Measurements from ENCODE around the gene CD83.

The CD83 gene

DNA sequence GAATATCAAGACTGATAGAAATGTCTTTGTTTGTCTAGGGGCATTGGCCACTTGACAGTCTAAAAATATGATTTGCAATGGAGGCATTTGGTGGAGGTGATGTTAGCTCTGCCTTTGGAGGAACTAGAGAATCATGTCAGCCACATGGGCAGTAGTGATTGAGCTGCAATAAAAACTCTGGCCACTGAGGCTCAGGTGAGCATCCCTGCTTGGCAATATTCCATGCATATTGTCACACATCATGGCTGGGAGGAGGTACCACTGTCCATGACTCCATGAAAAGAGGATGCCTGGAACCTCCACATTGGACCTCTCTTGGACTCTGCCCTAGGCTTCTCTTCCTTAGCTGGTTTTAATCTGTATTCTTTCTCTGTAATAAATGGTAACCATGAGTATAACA is 10.6 kb upstream of the CD83 start:
- Histone ChIP-seq H3K27me3 (ENCODE audit: control insufficient read depth in 1 of 2, insufficient read depth in 2 of 2, low read length in 2 of 2) (no peaks in the 10 kb centered on the region), H3K27ac (ENCODE audit: low read depth, low read length) (no peak overlapping the region), H3K4me3 (ENCODE audit: low read depth in 1 of 2, low read length in 2 of 2) (no peak overlapping the region), H3K9me3 (ENCODE audit: control insufficient read depth in 1 of 2, low read length in 2 of 2) (peaks cover 7% of the 10 kb centered on the region in 2 donors), H3K36me3 (ENCODE audit: control insufficient read depth in 1 of 2, insufficient read depth in 2 of 2, low read length in 2 of 2) (no peaks in the 10 kb centered on the region), H3K9ac (ENCODE audit: low read depth in 1 of 2, low read length in 2 of 2) (no peak overlapping the region), H3K4me1 (ENCODE audit: control insufficient read depth in 1 of 2, insufficient read depth in 2 of 2, low read length in 2 of 2) (peaks cover 3% of the 10 kb centered on the region in 2 donors)

GRCh38 chr6:14107711-14108494 is 9.7 kb upstream of the CD83 start:
- Histone ChIP-seq H3K36me3 (ENCODE audit: control insufficient read depth in 1 of 2, insufficient read depth in 2 of 2, low read length in 2 of 2) (no peaks in the 10 kb centered on the region), H3K9me3 (ENCODE audit: control insufficient read depth in 1 of 2, low read length in 2 of 2) (peaks cover 7% of the 10 kb centered on the region in 2 donors), H3K9ac (ENCODE audit: low read depth in 1 of 2, low read length in 2 of 2) (no peak overlapping the region), H3K4me3 (ENCODE audit: low read depth in 1 of 2, low read length in 2 of 2) (no peak overlapping the region), H3K27me3 (ENCODE audit: control insufficient read depth in 1 of 2, insufficient read depth in 2 of 2, low read length in 2 of 2) (no peaks in the 10 kb centered on the region), H3K4me1 (ENCODE audit: control insufficient read depth in 1 of 2, insufficient read depth in 2 of 2, low read length in 2 of 2) (peaks cover 3% of the 10 kb centered on the region in 2 donors), H3K27ac (ENCODE audit: low read depth, low read length) (no peak overlapping the region)

- no peak overlapping the region for H3K27ac ChIP-seq (ENCODE audit: low read depth, low read length)
- H3K9ac ChIP-seq (ENCODE audit: low read depth in 1 of 2, low read length in 2 of 2), result no peak overlapping the region
- H3K36me3 ChIP-seq (ENCODE audit: control insufficient read depth in 1 of 2, insufficient read depth in 2 of 2, low read length in 2 of 2), result no peaks in the 10 kb centered on the region
- no peaks in the 10 kb centered on the region for H3K27me3 ChIP-seq (ENCODE audit: control insufficient read depth in 1 of 2, insufficient read depth in 2 of 2, low read length in 2 of 2)
- peak overlapping the region in 1 of 2 donors; percentile 14 for H3K4me3 ChIP-seq (ENCODE audit: low read depth in 1 of 2, low read length in 2 of 2)
- H3K4me1 ChIP-seq (ENCODE audit: control insufficient read depth in 1 of 2, insufficient read depth in 2 of 2, low read length in 2 of 2), result peaks cover 3% of the 10 kb centered on the region in 2 donors
- peaks cover 7% of the 10 kb centered on the region in 2 donors for H3K9me3 ChIP-seq (ENCODE audit: control insufficient read depth in 1 of 2, low read length in 2 of 2)
Measured at GRCh38 chr6:14108571-14109410, 8.8 kb upstream of the CD83 start.

GRCh38 chr6:14109411-14109826 is 8.2 kb upstream of the CD83 start:
- no peak overlapping the region for H3K27ac ChIP-seq (ENCODE audit: low read depth, low read length)
- H3K4me3 ChIP-seq (ENCODE audit: low read depth in 1 of 2, low read length in 2 of 2), result no peak overlapping the region

DNA sequence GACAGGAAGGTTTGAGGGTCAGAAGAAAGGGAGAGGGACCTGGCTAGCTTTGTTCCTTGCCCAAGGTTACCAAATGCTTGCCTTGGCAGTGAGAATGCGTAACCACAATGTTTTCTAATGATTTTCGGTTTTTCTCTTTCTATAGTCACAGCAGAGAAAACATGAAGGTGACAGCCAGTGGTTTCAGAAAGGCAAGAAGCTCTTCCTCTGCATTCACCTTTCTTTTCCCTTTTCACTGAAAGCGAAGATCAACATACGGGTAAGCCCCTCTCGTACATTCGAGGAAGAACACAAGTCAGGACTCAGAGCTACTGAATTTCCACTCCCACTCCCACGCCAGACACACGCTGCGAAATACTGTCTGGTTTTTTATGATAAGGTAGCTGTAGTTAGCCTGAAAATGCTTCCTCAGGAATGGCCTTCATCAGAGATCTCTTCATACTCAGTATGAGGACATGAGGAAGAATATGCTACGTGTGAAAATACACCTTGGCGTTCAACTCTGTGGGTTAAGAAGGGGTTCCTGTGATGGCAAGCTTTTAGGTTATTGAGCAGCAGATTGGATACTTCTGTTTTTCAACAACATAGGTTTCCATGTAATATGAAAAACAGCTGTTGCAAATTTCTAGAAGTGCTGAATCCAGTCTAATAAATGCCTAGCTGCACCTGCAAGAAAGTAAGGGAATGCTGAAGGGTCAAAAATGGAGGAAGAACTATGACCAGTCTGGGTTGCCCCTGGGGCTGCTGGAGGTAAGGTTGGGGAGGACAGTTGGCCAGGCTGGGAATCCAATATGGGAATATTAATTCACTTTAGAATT is 7.4 kb upstream of the CD83 start:
- Histone ChIP-seq H3K9ac (ENCODE audit: low read depth in 1 of 2, low read length in 2 of 2) (no peak overlapping the region), H3K27ac (ENCODE audit: low read depth, low read length) (no peak overlapping the region), H3K9me3 (ENCODE audit: control insufficient read depth in 1 of 2, low read length in 2 of 2) (peaks cover 7% of the 10 kb centered on the region in 2 donors), H3K4me1 (ENCODE audit: control insufficient read depth in 1 of 2, insufficient read depth in 2 of 2, low read length in 2 of 2) (peaks cover 3% of the 10 kb centered on the region in 2 donors), H3K4me3 (ENCODE audit: low read depth in 1 of 2, low read length in 2 of 2) (no peak overlapping the region), H3K27me3 (ENCODE audit: control insufficient read depth in 1 of 2, insufficient read depth in 2 of 2, low read length in 2 of 2) (no peaks in the 10 kb centered on the region), H3K36me3 (ENCODE audit: control insufficient read depth in 1 of 2, insufficient read depth in 2 of 2, low read length in 2 of 2) (no peaks in the 10 kb centered on the region)

More at GRCh38 chr6:14109411-14109826, 8.2 kb upstream of the CD83 start:
- peaks cover 7% of the 10 kb centered on the region in 2 donors for H3K9me3 ChIP-seq (ENCODE audit: control insufficient read depth in 1 of 2, low read length in 2 of 2)
- no peaks in the 10 kb centered on the region for H3K36me3 ChIP-seq (ENCODE audit: control insufficient read depth in 1 of 2, insufficient read depth in 2 of 2, low read length in 2 of 2)
- peaks cover 3% of the 10 kb centered on the region in 2 donors for H3K4me1 ChIP-seq (ENCODE audit: control insufficient read depth in 1 of 2, insufficient read depth in 2 of 2, low read length in 2 of 2)
- no peak overlapping the region for H3K9ac ChIP-seq (ENCODE audit: low read depth in 1 of 2, low read length in 2 of 2)
- H3K27me3 ChIP-seq (ENCODE audit: control insufficient read depth in 1 of 2, insufficient read depth in 2 of 2, low read length in 2 of 2), result no peaks in the 10 kb centered on the region

DNA sequence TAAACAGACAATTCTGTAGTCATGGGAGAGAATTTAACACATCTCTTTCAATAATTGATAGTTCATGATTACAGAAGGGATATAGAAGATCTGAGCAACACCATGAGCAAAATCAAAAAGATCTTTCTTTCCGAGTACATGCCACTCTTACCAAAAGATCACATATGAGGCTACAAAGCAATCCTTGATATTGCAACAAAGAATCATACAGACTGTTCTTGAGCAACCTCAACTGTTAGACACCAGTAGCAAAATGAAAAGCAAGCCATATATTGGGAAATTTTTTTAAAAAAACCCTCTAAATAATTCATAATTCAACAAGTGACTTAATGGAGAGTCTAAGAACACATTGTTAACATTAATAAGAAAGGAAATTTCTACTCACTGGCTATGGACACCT is 3.6 kb upstream of the CD83 start:
- Histone ChIP-seq H3K27me3 (ENCODE audit: control insufficient read depth in 1 of 2, insufficient read depth in 2 of 2, low read length in 2 of 2) (no peaks in the 10 kb centered on the region), H3K27ac (ENCODE audit: low read depth, low read length) (no peak overlapping the region), H3K36me3 (ENCODE audit: control insufficient read depth in 1 of 2, insufficient read depth in 2 of 2, low read length in 2 of 2) (no peaks in the 10 kb centered on the region), H3K9me3 (ENCODE audit: control insufficient read depth in 1 of 2, low read length in 2 of 2) (no peaks in the 10 kb centered on the region), H3K4me1 (ENCODE audit: control insufficient read depth in 1 of 2, insufficient read depth in 2 of 2, low read length in 2 of 2) (peaks cover 11 to 12% of the 10 kb centered on the region in 2 donors), H3K4me3 (ENCODE audit: low read depth in 1 of 2, low read length in 2 of 2) (no peak overlapping the region), H3K9ac (ENCODE audit: low read depth in 1 of 2, low read length in 2 of 2) (no peak overlapping the region)

DNA sequence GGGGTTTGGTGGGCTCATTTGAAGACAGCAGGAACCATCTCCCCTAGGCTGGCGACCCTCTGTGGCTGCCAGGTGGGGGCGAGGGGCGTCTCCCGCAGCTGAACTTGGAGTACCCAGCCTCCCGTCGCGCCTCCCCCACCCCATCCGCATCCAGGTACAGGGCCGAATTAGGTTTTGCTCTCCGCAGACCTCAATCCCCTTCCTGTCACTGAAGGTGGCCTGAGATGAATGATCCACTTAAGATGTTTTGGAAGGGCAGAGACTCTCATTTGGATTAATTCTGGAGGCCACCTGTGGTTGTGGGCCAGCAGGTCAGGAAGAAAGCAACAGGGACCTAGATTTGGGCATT is 493 bp downstream of the CD83 start:
- peak overlapping the region; percentile 80 to 82 for H3K4me3 ChIP-seq (ENCODE audit: low read depth in 1 of 2, low read length in 2 of 2)
- no peaks in the 10 kb centered on the region for H3K36me3 ChIP-seq (ENCODE audit: control insufficient read depth in 1 of 2, insufficient read depth in 2 of 2, low read length in 2 of 2)
- no peaks in the 10 kb centered on the region for H3K9me3 ChIP-seq (ENCODE audit: control insufficient read depth in 1 of 2, low read length in 2 of 2)
- H3K27me3 ChIP-seq (ENCODE audit: control insufficient read depth in 1 of 2, insufficient read depth in 2 of 2, low read length in 2 of 2), result no peaks in the 10 kb centered on the region
- H3K9ac ChIP-seq (ENCODE audit: low read depth in 1 of 2, low read length in 2 of 2), result peak overlapping the region; percentile 61 to 67
- H3K4me1 ChIP-seq (ENCODE audit: control insufficient read depth in 1 of 2, insufficient read depth in 2 of 2, low read length in 2 of 2), result peaks cover 7 to 8% of the 10 kb centered on the region in 2 donors
- no peak overlapping the region for H3K27ac ChIP-seq (ENCODE audit: low read depth, low read length)

- peak overlapping the region; percentile 80 to 82 for H3K4me3 ChIP-seq (ENCODE audit: low read depth in 1 of 2, low read length in 2 of 2)
- no peaks in the 10 kb centered on the region for H3K36me3 ChIP-seq (ENCODE audit: control insufficient read depth in 1 of 2, insufficient read depth in 2 of 2, low read length in 2 of 2)
- H3K4me1 ChIP-seq (ENCODE audit: control insufficient read depth in 1 of 2, insufficient read depth in 2 of 2, low read length in 2 of 2), result peaks cover 7 to 8% of the 10 kb centered on the region in 2 donors
- no peaks in the 10 kb centered on the region for H3K9me3 ChIP-seq (ENCODE audit: control insufficient read depth in 1 of 2, low read length in 2 of 2)
- no peak overlapping the region for H3K27ac ChIP-seq (ENCODE audit: low read depth, low read length)
- H3K9ac ChIP-seq (ENCODE audit: low read depth in 1 of 2, low read length in 2 of 2), result peak overlapping the region in 1 of 2 donors; percentile 61
- no peaks in the 10 kb centered on the region for H3K27me3 ChIP-seq (ENCODE audit: control insufficient read depth in 1 of 2, insufficient read depth in 2 of 2, low read length in 2 of 2)
Measured at GRCh38 chr6:14118446-14118845, 874 bp downstream of the CD83 start.

DNA sequence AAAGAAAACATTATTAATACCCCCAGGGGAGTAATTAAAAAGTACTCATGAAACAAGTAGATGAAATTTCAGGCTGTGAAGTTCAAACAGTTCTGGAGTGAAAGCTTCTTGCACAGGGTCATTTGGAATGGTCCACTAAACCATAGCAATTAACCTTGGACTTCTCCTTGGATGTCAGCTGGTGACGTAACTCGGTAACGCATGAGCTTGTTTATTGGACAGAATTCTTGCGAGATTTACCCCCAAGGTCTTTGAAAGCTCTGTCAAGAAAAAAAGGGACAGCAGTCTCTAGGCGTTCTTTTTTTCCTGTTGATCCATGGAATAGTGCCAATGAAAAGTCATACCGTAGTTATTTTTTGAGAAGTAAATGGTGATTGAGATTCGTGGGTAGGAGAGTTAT is 2.2 kb downstream of the CD83 start:
- Histone ChIP-seq H3K4me3 (ENCODE audit: low read depth in 1 of 2, low read length in 2 of 2) (no peak overlapping the region), H3K9ac (ENCODE audit: low read depth in 1 of 2, low read length in 2 of 2) (no peak overlapping the region), H3K27ac (ENCODE audit: low read depth, low read length) (no peak overlapping the region), H3K36me3 (ENCODE audit: control insufficient read depth in 1 of 2, insufficient read depth in 2 of 2, low read length in 2 of 2) (no peaks in the 10 kb centered on the region), H3K27me3 (ENCODE audit: control insufficient read depth in 1 of 2, insufficient read depth in 2 of 2, low read length in 2 of 2) (no peaks in the 10 kb centered on the region), H3K4me1 (ENCODE audit: control insufficient read depth in 1 of 2, insufficient read depth in 2 of 2, low read length in 2 of 2) (peaks cover 7 to 8% of the 10 kb centered on the region in 2 donors), H3K9me3 (ENCODE audit: control insufficient read depth in 1 of 2, low read length in 2 of 2) (no peaks in the 10 kb centered on the region)
